MCF 10A (cell line): ENCODE measurements around the gene GPSM1. TPM values are rescaled to one million over a fixed set of nuclear protein-coding genes. Genes with fewer than 3 reads are reported as not detected.

Experiments used
- BruUV-seq: library from RNA; stranded (reverse); fragments of 400-500 nt; replicated peaks from 2 replicates; lab custom pipeline; 2021; lab: Mats Ljungman, UMichigan
- CTCF ChIA-PET: fragments of 300-600 bp; sonication (Branson Sonifier 250); formaldehyde crosslinking; extraction: SDS; loops from one replicate; lab custom pipeline; 2021; ENCODE audit warnings: antibody characterized with exemption, inconsistent platforms; lab: Yijun Ruan, JAX
- POLR2A ChIA-PET: fragments of 300-600, 350-650 bp; sonication (Branson Sonifier 250); formaldehyde crosslinking; extraction: SDS; loops from one replicate; lab custom pipeline; 2020; ENCODE audit warnings: antibody characterized with exemption, inconsistent platforms; lab: Yijun Ruan, JAX
- DNase-seq: peaks from one replicate; pipeline ENCODE4 v3.0.0-alpha.2; 2018; ENCODE audit not compliant: unreplicated experiment
- H3K27ac Mint-ChIP-seq: one replicate; pipeline ENCODE4 v1.8.0; 2022; ENCODE audit warnings: mild to moderate bottlenecking, low read depth, mixed read lengths; ENCODE audit not compliant: unreplicated experiment
- H3K27me3 Mint-ChIP-seq: one replicate; pipeline ENCODE4 v1.8.0; 2022; ENCODE audit warnings: mixed read lengths; ENCODE audit not compliant: insufficient read depth, unreplicated experiment
- H3K36me3 Mint-ChIP-seq: one replicate; pipeline ENCODE4 v1.8.0; 2022; ENCODE audit warnings: mild to moderate bottlenecking, moderate library complexity, mixed read lengths; ENCODE audit not compliant: insufficient read depth, unreplicated experiment
- H3K4me1 Mint-ChIP-seq: one replicate; pipeline ENCODE4 v1.8.0; 2022; ENCODE audit warnings: mixed read lengths; ENCODE audit not compliant: insufficient read depth, unreplicated experiment
- H3K4me3 Mint-ChIP-seq: one replicate; pipeline ENCODE4 v1.8.0; 2022; ENCODE audit warnings: mild to moderate bottlenecking, moderate library complexity, mixed read lengths; ENCODE audit not compliant: unreplicated experiment
- H3K9me3 Mint-ChIP-seq: one replicate; pipeline ENCODE4 v1.8.0; 2022; ENCODE audit warnings: mixed read lengths; ENCODE audit not compliant: unreplicated experiment
- intact Hi-C: fragments of 100-400 bp; cut with micrococcal nuclease; formaldehyde crosslinking; loops from 2 replicates; pipeline ENCODE4 v1.14.1; 2022
- total RNA-seq: library from RNA; stranded (reverse); gene quantifications from 2 replicates; pipeline ENCODE4 v1.2.3, GENCODE V29; 2022
- TF ChIP-seq, protein P1 (sequence below): fragments of 200-600 bp; IDR thresholded peaks from one replicate; pipeline ENCODE4 v1.8.0; 2022; ENCODE audit warnings: antibody characterized with exemption, mild to moderate bottlenecking; ENCODE audit not compliant: unreplicated experiment

The GPSM1 gene
- total RNA-seq, 1 experiment from 2014 or later = 15.5 TPM

DNA sequence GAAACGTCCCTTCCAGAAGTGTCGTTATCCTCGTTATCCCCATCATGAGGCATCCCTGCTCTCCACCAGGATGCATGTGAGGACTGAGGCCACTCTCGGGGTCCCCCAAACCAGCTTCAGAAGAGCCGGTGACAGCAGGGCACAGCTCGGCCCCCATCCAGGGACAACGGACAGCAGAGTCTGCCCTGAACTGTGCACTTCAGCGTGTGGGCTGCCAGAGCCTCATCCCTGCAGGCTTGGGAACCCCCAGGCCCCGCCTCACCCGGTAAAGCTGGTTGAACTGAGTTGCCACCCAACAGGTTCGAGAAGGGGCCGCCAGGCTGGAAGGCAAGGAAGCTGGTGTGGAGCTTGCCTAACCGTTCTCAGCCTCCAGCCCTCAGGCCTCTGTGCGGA lies 46.8 kb downstream of the GPSM1 start:
- no peak for DNase-seq
- no peaks in the 10 kb centered on the region for H3K4me1 Mint-ChIP-seq
- intact Hi-C loops = no loop called here
- no TSS peak for BruUV-seq
- POLR2A ChIA-PET = interaction anchor here (0.6 to 1.7 kb wide), 3 partner anchors 8 to 10 kb away, joined by 3 to 4 read pairs (median 4); partner anchors contain the start of gene DNLZ
- peaks cover 4% of the 10 kb centered on the region for H3K36me3 Mint-ChIP-seq
- H3K9me3 Mint-ChIP-seq = no peaks in the 10 kb centered on the region
- CTCF ChIA-PET = interaction anchor here (0.6 to 1.4 kb wide), 3 partner anchors 9 to 114 kb away, joined by 3 to 8 read pairs (median 3); partner anchors contain the start of gene DNLZ
- no peak overlapping the region for H3K4me3 Mint-ChIP-seq
- TF ChIP-seq, protein P1, sequence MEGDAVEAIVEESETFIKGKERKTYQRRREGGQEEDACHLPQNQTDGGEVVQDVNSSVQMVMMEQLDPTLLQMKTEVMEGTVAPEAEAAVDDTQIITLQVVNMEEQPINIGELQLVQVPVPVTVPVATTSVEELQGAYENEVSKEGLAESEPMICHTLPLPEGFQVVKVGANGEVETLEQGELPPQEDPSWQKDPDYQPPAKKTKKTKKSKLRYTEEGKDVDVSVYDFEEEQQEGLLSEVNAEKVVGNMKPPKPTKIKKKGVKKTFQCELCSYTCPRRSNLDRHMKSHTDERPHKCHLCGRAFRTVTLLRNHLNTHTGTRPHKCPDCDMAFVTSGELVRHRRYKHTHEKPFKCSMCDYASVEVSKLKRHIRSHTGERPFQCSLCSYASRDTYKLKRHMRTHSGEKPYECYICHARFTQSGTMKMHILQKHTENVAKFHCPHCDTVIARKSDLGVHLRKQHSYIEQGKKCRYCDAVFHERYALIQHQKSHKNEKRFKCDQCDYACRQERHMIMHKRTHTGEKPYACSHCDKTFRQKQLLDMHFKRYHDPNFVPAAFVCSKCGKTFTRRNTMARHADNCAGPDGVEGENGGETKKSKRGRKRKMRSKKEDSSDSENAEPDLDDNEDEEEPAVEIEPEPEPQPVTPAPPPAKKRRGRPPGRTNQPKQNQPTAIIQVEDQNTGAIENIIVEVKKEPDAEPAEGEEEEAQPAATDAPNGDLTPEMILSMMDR = no peak
- H3K27ac Mint-ChIP-seq = peak overlapping the region; percentile 22
- no peaks in the 10 kb centered on the region for H3K27me3 Mint-ChIP-seq

GRCh38 chr9:136375096-136375495 lies 47.8 kb downstream of the GPSM1 start:
- no peaks in the 10 kb centered on the region for H3K4me1 Mint-ChIP-seq
- no peak for DNase-seq
- peaks cover 4% of the 10 kb centered on the region for H3K36me3 Mint-ChIP-seq
- POLR2A ChIA-PET = interaction anchor here (1.3 to 1.7 kb wide), 2 partner anchors 9 to 11 kb away, joined by 4 read pairs; partner anchors contain the start of gene DNLZ
- TF ChIP-seq, protein P1 = no peak
- no peaks in the 10 kb centered on the region for H3K27me3 Mint-ChIP-seq
- BruUV-seq = no TSS peak
- CTCF ChIA-PET = interaction anchor here (0.7 to 1.4 kb wide), 3 partner anchors 8 to 12 kb away, joined by 3 to 8 read pairs (median 3); partner anchors contain the start of gene DNLZ
- H3K9me3 Mint-ChIP-seq = no peaks in the 10 kb centered on the region
- H3K27ac Mint-ChIP-seq = no peak overlapping the region
- intact Hi-C loops = no loop called here
- no peak overlapping the region for H3K4me3 Mint-ChIP-seq

- H3K36me3 Mint-ChIP-seq = peaks cover 4% of the 10 kb centered on the region
- H3K4me3 Mint-ChIP-seq = no peak overlapping the region
- no peak overlapping the region for H3K27ac Mint-ChIP-seq
- CTCF ChIA-PET = interaction anchor here (0.5 kb wide), 1 partner anchor 502 kb away, joined by 3 read pairs; no protein-coding TSS in a partner anchor
- TF ChIP-seq, protein P1 = no peak
- no peaks in the 10 kb centered on the region for H3K27me3 Mint-ChIP-seq
- no peaks in the 10 kb centered on the region for H3K9me3 Mint-ChIP-seq
- BruUV-seq = no TSS peak
- no peaks in the 10 kb centered on the region for H3K4me1 Mint-ChIP-seq
- intact Hi-C loops = no loop called here
- DNase-seq = no peak
- POLR2A ChIA-PET = interaction anchor here (0.6 kb wide), 1 partner anchor 143 kb away, joined by 3 read pairs; no protein-coding TSS in a partner anchor
These were observed 49.1 kb downstream of the GPSM1 start for GRCh38 chr9:136376457-136376856.

GRCh38 chr9:136377341-136378169 lies 50.2 kb downstream of the GPSM1 start:
- TF ChIP-seq, protein P1 = no peak
- ChIA-PET CTCF (interaction anchor here (0.5 to 0.6 kb wide), 2 partner anchors 65 to 501 kb away, joined by 3 to 4 read pairs; no protein-coding TSS in a partner anchor), POLR2A (interaction anchor here (0.6 kb wide), 1 partner anchor 144 kb away, joined by 3 read pairs; no protein-coding TSS in a partner anchor)
- Mint-ChIP-seq H3K27me3 (no peaks in the 10 kb centered on the region), H3K4me1 (no peaks in the 10 kb centered on the region), H3K4me3 (no peak overlapping the region), H3K36me3 (peaks cover 14% of the 10 kb centered on the region), H3K27ac (no peak overlapping the region), H3K9me3 (no peaks in the 10 kb centered on the region)
- no TSS peak for BruUV-seq
- DNase-seq = no peak
- intact Hi-C loops = no loop called here
